ENCODE measurements around the gene L1CAM. TPM values are rescaled to one million over a fixed set of nuclear protein-coding genes. Genes with fewer than 3 reads are reported as not detected.

Gene L1CAM
- total and polyA plus RNA-seq, 9 of the 15 experiments (the other 6 are each of a cell fraction or from before 2014, with no cell fraction given) = 0.09 to 0.86 (median 0.26) TPM; not detected in 3

DNA sequence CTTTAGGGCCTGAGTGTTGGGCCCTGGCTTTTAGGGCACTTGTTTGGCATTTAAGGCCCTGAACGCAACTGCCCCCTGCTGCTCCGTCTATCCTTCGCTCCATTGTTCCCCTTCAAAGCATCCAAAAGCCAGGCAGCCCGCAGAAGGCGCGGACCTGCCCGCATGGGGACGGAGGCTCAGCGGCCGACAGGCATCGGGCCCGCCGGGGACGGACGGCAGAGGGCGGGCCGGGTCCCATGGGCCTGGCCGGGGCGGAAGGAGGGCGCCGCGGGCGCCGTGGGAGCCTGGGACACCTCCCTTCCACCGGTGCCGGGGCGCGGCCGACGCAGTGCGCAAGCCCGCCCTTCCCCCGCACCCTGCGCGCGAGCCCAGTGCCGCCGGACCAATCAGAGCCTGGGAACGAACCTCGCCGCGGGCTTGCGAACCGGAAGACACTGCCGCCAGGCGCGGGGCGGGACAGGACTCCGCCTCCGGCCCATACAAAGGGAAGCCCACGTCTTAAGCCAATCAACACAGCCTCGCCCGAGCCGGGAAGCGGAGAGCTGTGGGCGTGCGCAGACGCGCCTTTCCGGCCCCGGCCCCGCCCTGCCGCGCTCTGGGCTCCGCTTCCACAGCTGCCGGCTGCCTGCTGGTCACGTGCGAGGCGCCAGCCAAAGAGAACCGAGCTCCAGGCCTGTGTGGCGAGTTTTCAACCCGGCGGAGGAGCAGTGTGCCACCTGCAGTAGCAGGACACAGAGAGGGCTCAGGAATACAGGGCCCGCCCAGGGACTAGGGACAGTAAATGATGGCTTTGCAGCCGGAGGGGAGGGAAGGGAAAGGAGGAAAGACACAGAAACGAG lies 42.2 kb upstream of the L1CAM start (continued):
- TF ChIP-seq POLR2G (IDR thresholded peaks at IDR 0.05; ENCODE audit: low read depth, low read length) (peak; percentile 89), MAFK (IDR thresholded peaks at IDR 0.05; ENCODE audit: low read length) (no peak), DPF2 (IDR thresholded peaks at IDR 0.05) (0 out of 2 replicates have a peak, but pooled peaks have one; percentile 25), TGIF2 (CRISPR knock-in tag; IDR thresholded peaks at IDR 0.05) (no peak), TCF7 (IDR thresholded peaks at IDR 0.05; ENCODE audit: borderline replicate concordance) (no peak), HDAC1 (IDR thresholded peaks at IDR 0.05) (peak in 1 of 2 experiments; percentile 52; a peak in 1 of 4 replicates), ILK (tag; IDR thresholded peaks at IDR 0.05; ENCODE audit: borderline replicate concordance, low read depth) (no peak), ELF1 (tag; IDR thresholded peaks at IDR 0.05) (peak; percentile 89), RNF2 (IDR thresholded peaks at IDR 0.05) (peak; percentile 66; the same call in 1 of the 2 replicates), CBX5 (IDR thresholded peaks at IDR 0.05; ENCODE audit: borderline replicate concordance, low read depth) (no peak), BRD9 (IDR thresholded peaks at IDR 0.05; ENCODE audit: low read depth, partially characterized antibody) (no peak), KLF1 (tag; IDR thresholded peaks at IDR 0.05) (peak; percentile 60; the same call in 1 of the 2 replicates), RBM25 (IDR thresholded peaks at IDR 0.05; ENCODE audit: low read depth, low read length, severe bottlenecking) (peak; percentile 74), PURB (CRISPR knock-in tag; IDR thresholded peaks at IDR 0.05; ENCODE audit: low read depth) (no peak)
- TF ChIP-seq, protein P1, sequence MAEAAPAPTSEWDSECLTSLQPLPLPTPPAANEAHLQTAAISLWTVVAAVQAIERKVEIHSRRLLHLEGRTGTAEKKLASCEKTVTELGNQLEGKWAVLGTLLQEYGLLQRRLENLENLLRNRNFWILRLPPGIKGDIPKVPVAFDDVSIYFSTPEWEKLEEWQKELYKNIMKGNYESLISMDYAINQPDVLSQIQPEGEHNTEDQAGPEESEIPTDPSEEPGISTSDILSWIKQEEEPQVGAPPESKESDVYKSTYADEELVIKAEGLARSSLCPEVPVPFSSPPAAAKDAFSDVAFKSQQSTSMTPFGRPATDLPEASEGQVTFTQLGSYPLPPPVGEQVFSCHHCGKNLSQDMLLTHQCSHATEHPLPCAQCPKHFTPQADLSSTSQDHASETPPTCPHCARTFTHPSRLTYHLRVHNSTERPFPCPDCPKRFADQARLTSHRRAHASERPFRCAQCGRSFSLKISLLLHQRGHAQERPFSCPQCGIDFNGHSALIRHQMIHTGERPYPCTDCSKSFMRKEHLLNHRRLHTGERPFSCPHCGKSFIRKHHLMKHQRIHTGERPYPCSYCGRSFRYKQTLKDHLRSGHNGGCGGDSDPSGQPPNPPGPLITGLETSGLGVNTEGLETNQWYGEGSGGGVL (CRISPR knock-in tag; IDR thresholded peaks at IDR 0.05) = no peak
- TF ChIP-seq, protein P2, sequence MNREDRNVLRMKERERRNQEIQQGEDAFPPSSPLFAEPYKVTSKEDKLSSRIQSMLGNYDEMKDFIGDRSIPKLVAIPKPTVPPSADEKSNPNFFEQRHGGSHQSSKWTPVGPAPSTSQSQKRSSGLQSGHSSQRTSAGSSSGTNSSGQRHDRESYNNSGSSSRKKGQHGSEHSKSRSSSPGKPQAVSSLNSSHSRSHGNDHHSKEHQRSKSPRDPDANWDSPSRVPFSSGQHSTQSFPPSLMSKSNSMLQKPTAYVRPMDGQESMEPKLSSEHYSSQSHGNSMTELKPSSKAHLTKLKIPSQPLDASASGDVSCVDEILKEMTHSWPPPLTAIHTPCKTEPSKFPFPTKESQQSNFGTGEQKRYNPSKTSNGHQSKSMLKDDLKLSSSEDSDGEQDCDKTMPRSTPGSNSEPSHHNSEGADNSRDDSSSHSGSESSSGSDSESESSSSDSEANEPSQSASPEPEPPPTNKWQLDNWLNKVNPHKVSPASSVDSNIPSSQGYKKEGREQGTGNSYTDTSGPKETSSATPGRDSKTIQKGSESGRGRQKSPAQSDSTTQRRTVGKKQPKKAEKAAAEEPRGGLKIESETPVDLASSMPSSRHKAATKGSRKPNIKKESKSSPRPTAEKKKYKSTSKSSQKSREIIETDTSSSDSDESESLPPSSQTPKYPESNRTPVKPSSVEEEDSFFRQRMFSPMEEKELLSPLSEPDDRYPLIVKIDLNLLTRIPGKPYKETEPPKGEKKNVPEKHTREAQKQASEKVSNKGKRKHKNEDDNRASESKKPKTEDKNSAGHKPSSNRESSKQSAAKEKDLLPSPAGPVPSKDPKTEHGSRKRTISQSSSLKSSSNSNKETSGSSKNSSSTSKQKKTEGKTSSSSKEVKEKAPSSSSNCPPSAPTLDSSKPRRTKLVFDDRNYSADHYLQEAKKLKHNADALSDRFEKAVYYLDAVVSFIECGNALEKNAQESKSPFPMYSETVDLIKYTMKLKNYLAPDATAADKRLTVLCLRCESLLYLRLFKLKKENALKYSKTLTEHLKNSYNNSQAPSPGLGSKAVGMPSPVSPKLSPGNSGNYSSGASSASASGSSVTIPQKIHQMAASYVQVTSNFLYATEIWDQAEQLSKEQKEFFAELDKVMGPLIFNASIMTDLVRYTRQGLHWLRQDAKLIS (CRISPR knock-in tag; IDR thresholded peaks at IDR 0.05) = peak; percentile 59; the same call in 1 of the 2 replicates

Data from K562 (cell line).